Panc1 (cell line): ENCODE measurements around the gene ACSL5. TPM values are rescaled to one million over a fixed set of nuclear protein-coding genes. Genes with fewer than 3 reads are reported as not detected.

Experiments
- ATAC-seq: fragments of 200-7000 bp; cut with Tn5 transposase; 2 replicates; pipeline ENCODE4 v1.9.1; 2020; ENCODE audit warnings: mild to moderate bottlenecking, moderate library complexity
- BruUV-seq: library from RNA; stranded (reverse); fragments of 400-500 nt; replicated peaks from 2 replicates; lab custom pipeline; 2021; lab: Mats Ljungman, UMichigan
- CTCF ChIA-PET: fragments of 300-600 bp; sonication (Branson Sonifier 250); formaldehyde crosslinking; loops from one replicate; lab custom pipeline; 2022; ENCODE audit warnings: antibody characterized with exemption; lab: Charles Lee
- POLR2A ChIA-PET: fragments of 300-600 bp; sonication (Branson Sonifier 250); formaldehyde crosslinking; loops from one replicate; lab custom pipeline; 2022; ENCODE audit warnings: antibody characterized with exemption; lab: Charles Lee
- DNase-seq: peaks from one replicate; pipeline ENCODE4 v3.0.0-alpha.2; 2010; ENCODE audit warnings: low read depth, low spot score
- H3K27ac ChIP-seq: 2 replicates; pipeline ENCODE4 v1.5.1; 2011; ENCODE audit warnings: mild to moderate bottlenecking, low read length, inconsistent platforms
- H3K27me3 ChIP-seq: fragments of 200-500 bp; sonication (Bioruptor generic); 2 replicates; pipeline ENCODE4 v1.6.0; 2014; ENCODE audit warnings: low read length, inconsistent platforms; ENCODE audit not compliant: control insufficient read depth, insufficient read depth
- H3K36me3 ChIP-seq: fragments of 200-500 bp; sonication (Bioruptor generic); 2 replicates; pipeline ENCODE4 v1.5.1; 2014; ENCODE audit warnings: inconsistent platforms, mild to moderate bottlenecking, low read length, moderate library complexity; ENCODE audit not compliant: control insufficient read depth, insufficient read depth
- H3K4me1 ChIP-seq: 2 replicates; pipeline ENCODE4 v1.5.1; 2011; ENCODE audit warnings: inconsistent platforms, mild to moderate bottlenecking, low read length, moderate library complexity; ENCODE audit not compliant: control insufficient read depth, insufficient read depth
- H3K4me3 ChIP-seq, 2 experiments: 2 replicates each; pipeline ENCODE4 v1.5.1; 2011 to 2012; ENCODE audit warnings: low read depth in 2 of 2, low read length in 2 of 2, mild to moderate bottlenecking in 2 of 2, inconsistent platforms in 1 of 2, moderate library complexity in 1 of 2
- H3K9me3 ChIP-seq: fragments of 200-500 bp; sonication (Bioruptor generic); 2 replicates; pipeline ENCODE4 v1.5.1; 2014; ENCODE audit warnings: low read depth, mild to moderate bottlenecking, inconsistent platforms, low read length, moderate library complexity; ENCODE audit not compliant: control insufficient read depth, insufficient read depth
- CTCF ChIP-seq: fragments of 450-650 bp; IDR thresholded peaks from 2 replicates; pipeline ENCODE4 v1.5.1; 2017; ENCODE audit warnings: mild to moderate bottlenecking
- POLR2AphosphoS5 ChIP-seq: IDR thresholded peaks from 2 replicates; pipeline ENCODE4 v1.6.1; 2012; ENCODE audit warnings: mild to moderate bottlenecking, low read depth, low read length, moderate library complexity
- REST ChIP-seq, 2 experiments: IDR thresholded peaks; 2 replicates each; pipeline ENCODE4 v1.6.1; 2011 to 2012; ENCODE audit warnings: low read depth in 2 of 2, control low read depth in 1 of 2, low read length in 1 of 2, mild to moderate bottlenecking in 1 of 2, moderate library complexity in 1 of 2; ENCODE audit not compliant: insufficient read depth in 1 of 2
- SIN3A ChIP-seq: IDR thresholded peaks from 2 replicates; pipeline ENCODE4 v1.6.1; 2012; ENCODE audit warnings: low read depth, mild to moderate bottlenecking, low read length, moderate library complexity, borderline replicate concordance; ENCODE audit not compliant: insufficient read depth
- TCF7L2 ChIP-seq: IDR thresholded peaks from 2 replicates; pipeline ENCODE4 v1.6.1; 2011; ENCODE audit warnings: mild to moderate bottlenecking, low read depth, low read length, inconsistent platforms
- in situ Hi-C: cut with HindIII; loops from 2 replicates; pipeline ENCODE4 v1.10.0; 2016; ENCODE audit warnings: low sequenced_read_pairs, low pct_unique_long_range_greater_than_20kb
- intact Hi-C: fragments of 100-400 bp; cut with micrococcal nuclease; formaldehyde crosslinking; loops from one replicate; pipeline ENCODE4 v1.10.0; 2022; ENCODE audit not compliant: unreplicated experiment
- total RNA-seq: library from RNA; stranded (reverse); gene quantifications from one replicate; pipeline ENCODE4 v1.2.1, GENCODE V29; 2021; ENCODE audit not compliant: unreplicated experiment

Gene ACSL5
- total RNA-seq, 1 experiment from 2014 or later, result 2.4 TPM

- H3K27me3 ChIP-seq, result peaks cover 9% of the 10 kb centered on the region
- BruUV-seq, result no TSS peak
- CTCF ChIA-PET, result no interaction called here
- intact Hi-C loops, result no loop called here
- no peaks in the 10 kb centered on the region for H3K9me3 ChIP-seq
- no peak for DNase-seq
- no peak overlapping the region for H3K27ac ChIP-seq
- TF ChIP-seq CTCF, result no peak
- TF ChIP-seq SIN3A, result no peak
- no peak for TF ChIP-seq POLR2AphosphoS5
- TF ChIP-seq REST (IDR thresholded peaks at IDR 0.05; ENCODE audit: insufficient read depth in 1 of 2, low read depth in 2 of 2, low read length in 1 of 2), result no peak
- H3K4me3 ChIP-seq, result no peak overlapping the region
- ATAC-seq, result no peak
- H3K4me1 ChIP-seq, result no peaks in the 10 kb centered on the region
- H3K36me3 ChIP-seq, result no peaks in the 10 kb centered on the region; the same call in 1 of the 2 replicates
- in situ Hi-C loops, result no loop called here
- POLR2A ChIA-PET, result interaction anchor here (0.6 kb wide), 1 partner anchor 1383 kb away, joined by 4 read pairs; no protein-coding TSS in a partner anchor
Observed at GRCh38 chr10:112330162-112330561, 43.8 kb upstream of the ACSL5 start.

- in situ Hi-C loops (no loop called here), intact Hi-C loops (no loop called here)
- no peak for ATAC-seq
- peaks cover 12% of the 10 kb centered on the region for H3K27me3 ChIP-seq
- BruUV-seq, result no TSS peak
- ChIA-PET POLR2A (interaction anchor here (0.6 kb wide), 1 partner anchor 1384 kb away, joined by 4 read pairs; no protein-coding TSS in a partner anchor), CTCF (no interaction called here)
- no peak for DNase-seq
- no peaks in the 10 kb centered on the region for H3K9me3 ChIP-seq
- H3K4me1 ChIP-seq, result no peaks in the 10 kb centered on the region
- H3K4me3 ChIP-seq, result no peak overlapping the region
- H3K27ac ChIP-seq, result no peak overlapping the region
- TF ChIP-seq SIN3A, result no peak
- no peak for TF ChIP-seq CTCF
- TF ChIP-seq REST (IDR thresholded peaks at IDR 0.05; ENCODE audit: insufficient read depth in 1 of 2, low read depth in 2 of 2, low read length in 1 of 2), result no peak
- TF ChIP-seq POLR2AphosphoS5, result no peak
- no peak for TF ChIP-seq TCF7L2
- H3K36me3 ChIP-seq, result no peaks in the 10 kb centered on the region; the same call in 1 of the 2 replicates
Observed at GRCh38 chr10:112330607-112331160, 43.2 kb upstream of the ACSL5 start.
